ENCODE data around the gene ROCK2. TPM values are rescaled to one million over a fixed set of nuclear protein-coding genes. Genes with fewer than 3 reads are reported as not detected.
A peak's percentile ranks its signal among the peaks of the same experiment; 100 is the strongest.

The ROCK2 gene
- 10 to 100 TPM; 13.7 to 22.4 TPM for total RNA-seq

- H3K36me3 Mint-ChIP-seq (ENCODE audit: low read depth) = peaks cover 5% of the 10 kb centered on the region
- ATAC-seq (replicated peaks) = peak; percentile 66
- H3K27me3 Mint-ChIP-seq = no peaks in the 10 kb centered on the region
Observed at GRCh38 chr2:11344342-11344955, at the start of gene ROCK2. Gene ROCK2 (minus strand): TSS chr2:11344636. CDS start chr2:11344136, 500 bp downstream.

GRCh38 chr2:11393711-11394236, 49.3 kb upstream of the ROCK2 start:
- H3K27me3 Mint-ChIP-seq = peaks cover 10% of the 10 kb centered on the region
- H3K36me3 Mint-ChIP-seq (ENCODE audit: low read depth) = no peaks in the 10 kb centered on the region
- H3K4me3 Mint-ChIP-seq = no peak overlapping the region
- no peak overlapping the region for H3K27ac Mint-ChIP-seq
- no peaks in the 10 kb centered on the region for H3K4me1 Mint-ChIP-seq
- ATAC-seq (replicated peaks) = no peak
- no peaks in the 10 kb centered on the region for H3K9me3 Mint-ChIP-seq

More at GRCh38 chr2:11344342-11344955, at the start of gene ROCK2:
- H3K4me3 Mint-ChIP-seq = peak within 1 kb of the TSS; percentile 96
- H3K9me3 Mint-ChIP-seq = no peaks in the 10 kb centered on the region
- H3K27ac Mint-ChIP-seq = peak within 1 kb of the TSS; percentile 86
- peaks cover 14% of the 10 kb centered on the region for H3K4me1 Mint-ChIP-seq

GRCh38 chr2:11391942-11392266, 47.5 kb upstream of the ROCK2 start:
- Mint-ChIP-seq H3K4me1 (no peaks in the 10 kb centered on the region), H3K4me3 (no peak overlapping the region), H3K27ac (no peak overlapping the region), H3K27me3 (peaks cover 4% of the 10 kb centered on the region), H3K36me3 (ENCODE audit: low read depth) (no peaks in the 10 kb centered on the region), H3K9me3 (no peaks in the 10 kb centered on the region)
- no peak for ATAC-seq (replicated peaks)

GRCh38 chr2:11390399-11390658, 45.9 kb upstream of the ROCK2 start:
- H3K27me3 Mint-ChIP-seq = peaks cover 4% of the 10 kb centered on the region
- no peaks in the 10 kb centered on the region for H3K4me1 Mint-ChIP-seq
- no peak overlapping the region for H3K27ac Mint-ChIP-seq
- H3K4me3 Mint-ChIP-seq = no peak overlapping the region
- no peaks in the 10 kb centered on the region for H3K9me3 Mint-ChIP-seq
- ATAC-seq (replicated peaks) = no peak
- H3K36me3 Mint-ChIP-seq (ENCODE audit: low read depth) = no peaks in the 10 kb centered on the region

- Mint-ChIP-seq H3K4me1 (no peaks in the 10 kb centered on the region), H3K36me3 (ENCODE audit: low read depth) (no peaks in the 10 kb centered on the region), H3K9me3 (no peaks in the 10 kb centered on the region), H3K4me3 (no peak overlapping the region), H3K27me3 (peaks cover 4% of the 10 kb centered on the region), H3K27ac (no peak overlapping the region)
- ATAC-seq (replicated peaks) = no peak
Observed at GRCh38 chr2:11389551-11390398, 45.3 kb upstream of the ROCK2 start.

- H3K9me3 Mint-ChIP-seq = no peaks in the 10 kb centered on the region
- H3K4me3 Mint-ChIP-seq = no peak overlapping the region
- H3K27ac Mint-ChIP-seq = no peak overlapping the region
Observed at GRCh38 chr2:11389052-11389420, 44.6 kb upstream of the ROCK2 start.

GRCh38 chr2:11388262-11389051, 44.0 kb upstream of the ROCK2 start:
- Mint-ChIP-seq H3K4me1 (no peaks in the 10 kb centered on the region), H3K27me3 (peaks cover 4% of the 10 kb centered on the region), H3K4me3 (no peak overlapping the region), H3K27ac (no peak overlapping the region), H3K36me3 (ENCODE audit: low read depth) (no peaks in the 10 kb centered on the region), H3K9me3 (no peaks in the 10 kb centered on the region)
- ATAC-seq (replicated peaks) = no peak

More at GRCh38 chr2:11389052-11389420, 44.6 kb upstream of the ROCK2 start:
- no peak for ATAC-seq (replicated peaks)
- Mint-ChIP-seq H3K36me3 (ENCODE audit: low read depth) (no peaks in the 10 kb centered on the region), H3K4me1 (no peaks in the 10 kb centered on the region), H3K27me3 (peaks cover 4% of the 10 kb centered on the region)

GRCh38 chr2:11387843-11388242, 43.4 kb upstream of the ROCK2 start:
- H3K4me1 Mint-ChIP-seq = no peaks in the 10 kb centered on the region
- H3K4me3 Mint-ChIP-seq = no peak overlapping the region
- H3K36me3 Mint-ChIP-seq (ENCODE audit: low read depth) = no peaks in the 10 kb centered on the region
- no peak for ATAC-seq (replicated peaks)
- H3K27ac Mint-ChIP-seq = no peak overlapping the region
- H3K9me3 Mint-ChIP-seq = no peaks in the 10 kb centered on the region
- peaks cover 4% of the 10 kb centered on the region for H3K27me3 Mint-ChIP-seq

- Mint-ChIP-seq H3K9me3 (no peaks in the 10 kb centered on the region), H3K27me3 (peaks cover 4% of the 10 kb centered on the region), H3K4me1 (no peaks in the 10 kb centered on the region), H3K36me3 (ENCODE audit: low read depth) (no peaks in the 10 kb centered on the region), H3K27ac (no peak overlapping the region), H3K4me3 (no peak overlapping the region)
- ATAC-seq (replicated peaks) = no peak
Observed at GRCh38 chr2:11387100-11387390, 42.6 kb upstream of the ROCK2 start.

- Mint-ChIP-seq H3K9me3 (no peaks in the 10 kb centered on the region), H3K27me3 (no peaks in the 10 kb centered on the region), H3K4me3 (no peak overlapping the region), H3K4me1 (no peaks in the 10 kb centered on the region), H3K36me3 (ENCODE audit: low read depth) (no peaks in the 10 kb centered on the region), H3K27ac (no peak overlapping the region)
- no peak for ATAC-seq (replicated peaks)
Observed at GRCh38 chr2:11385847-11386246, 41.4 kb upstream of the ROCK2 start.

GRCh38 chr2:11385216-11385615, 40.8 kb upstream of the ROCK2 start:
- Mint-ChIP-seq H3K36me3 (ENCODE audit: low read depth) (no peaks in the 10 kb centered on the region), H3K27me3 (no peaks in the 10 kb centered on the region), H3K9me3 (no peaks in the 10 kb centered on the region), H3K4me3 (no peak overlapping the region), H3K27ac (no peak overlapping the region), H3K4me1 (no peaks in the 10 kb centered on the region)
- no peak for ATAC-seq (replicated peaks)

GRCh38 chr2:11379558-11379957, 35.1 kb upstream of the ROCK2 start:
- Mint-ChIP-seq H3K9me3 (no peaks in the 10 kb centered on the region), H3K27me3 (no peaks in the 10 kb centered on the region), H3K27ac (no peak overlapping the region), H3K36me3 (ENCODE audit: low read depth) (no peaks in the 10 kb centered on the region), H3K4me3 (no peak overlapping the region), H3K4me1 (no peaks in the 10 kb centered on the region)
- no peak for ATAC-seq (replicated peaks)

- Mint-ChIP-seq H3K27me3 (no peaks in the 10 kb centered on the region), H3K9me3 (no peaks in the 10 kb centered on the region), H3K27ac (no peak overlapping the region), H3K4me1 (no peaks in the 10 kb centered on the region), H3K4me3 (no peak overlapping the region), H3K36me3 (ENCODE audit: low read depth) (no peaks in the 10 kb centered on the region)
- no peak for ATAC-seq (replicated peaks)
Observed at GRCh38 chr2:11377928-11378545, 33.6 kb upstream of the ROCK2 start.

- Mint-ChIP-seq H3K4me1 (no peaks in the 10 kb centered on the region), H3K4me3 (no peak overlapping the region), H3K36me3 (ENCODE audit: low read depth) (no peaks in the 10 kb centered on the region), H3K27me3 (peaks cover 8% of the 10 kb centered on the region), H3K27ac (no peak overlapping the region), H3K9me3 (no peaks in the 10 kb centered on the region)
- no peak for ATAC-seq (replicated peaks)
Observed at GRCh38 chr2:11376071-11376470, 31.6 kb upstream of the ROCK2 start.

GRCh38 chr2:11375689-11376027, 31.2 kb upstream of the ROCK2 start:
- no peak overlapping the region for H3K27ac Mint-ChIP-seq
- H3K4me3 Mint-ChIP-seq = no peak overlapping the region
- no peaks in the 10 kb centered on the region for H3K9me3 Mint-ChIP-seq
- H3K27me3 Mint-ChIP-seq = peaks cover 8% of the 10 kb centered on the region
- no peaks in the 10 kb centered on the region for H3K4me1 Mint-ChIP-seq
- ATAC-seq (replicated peaks) = no peak
- no peaks in the 10 kb centered on the region for H3K36me3 Mint-ChIP-seq (ENCODE audit: low read depth)

Measured in activated T-helper 17 cell treated with anti-CD3 and anti-CD28 coated beads, Interleukin-2, amount 50 U/mL, for 72 hours (primary cell).